ENCODE results near the gene AASDH. TPM values are rescaled to one million over a fixed set of nuclear protein-coding genes. Genes with fewer than 3 reads are reported as not detected.
A peak's percentile ranks its signal among the peaks of the same experiment; 100 is the strongest.

AASDH gene
- total RNA-seq, 1 experiment from 2014 or later = 9.5 TPM

DNA sequence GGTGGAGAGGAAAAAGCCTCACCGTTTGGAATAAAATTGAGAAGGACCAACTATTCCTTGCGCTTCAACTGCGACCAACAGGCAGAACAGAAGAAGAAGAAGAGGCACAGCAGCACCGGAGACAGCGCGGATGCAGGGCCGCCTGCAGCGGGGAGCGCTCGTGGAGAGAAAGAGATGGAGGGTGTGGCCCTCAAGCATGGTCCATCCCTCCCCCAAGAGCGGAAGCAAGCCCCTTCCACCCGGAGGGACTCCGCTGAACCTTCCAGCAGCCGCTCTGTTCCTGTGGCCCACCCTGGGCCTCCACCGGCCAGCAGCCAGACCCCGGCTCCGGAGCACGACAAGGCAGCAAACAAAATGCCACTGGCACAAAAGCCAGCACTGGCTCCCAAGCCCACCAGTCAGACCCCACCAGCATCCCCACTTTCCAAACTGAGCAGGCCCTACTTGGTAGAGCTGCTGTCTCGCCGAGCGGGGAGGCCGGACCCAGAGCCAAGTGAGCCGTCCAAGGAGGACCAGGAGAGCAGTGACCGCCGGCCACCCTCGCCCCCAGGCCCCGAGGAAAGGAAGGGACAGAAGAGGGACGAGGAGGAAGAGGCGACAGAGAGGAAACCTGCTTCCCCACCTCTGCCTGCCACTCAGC, 71.2 kb downstream of the AASDH start:
- no peak for DNase-seq (ENCODE audit: low read depth)

DNA sequence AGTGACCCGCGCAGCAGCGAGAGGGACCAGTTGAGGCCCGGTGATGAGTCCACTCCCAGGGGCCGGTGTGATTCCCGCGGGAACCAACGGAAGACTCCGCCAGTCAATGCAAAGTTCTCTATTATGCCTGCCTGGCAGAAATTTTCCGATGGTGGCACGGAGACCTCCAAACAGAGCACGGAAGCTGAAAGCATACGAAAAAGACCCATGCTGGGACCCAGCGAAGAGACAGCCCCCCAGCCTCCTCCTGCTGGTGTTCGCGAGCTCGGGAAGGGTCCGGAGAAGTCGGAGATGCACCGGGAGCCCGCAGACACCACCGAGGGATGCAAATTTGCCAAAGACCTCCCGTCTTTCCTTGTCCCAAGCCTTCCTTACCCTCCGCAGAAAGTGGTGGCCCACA, 71.7 kb downstream of the AASDH start:
- no peak for DNase-seq (ENCODE audit: low read depth)

DNA sequence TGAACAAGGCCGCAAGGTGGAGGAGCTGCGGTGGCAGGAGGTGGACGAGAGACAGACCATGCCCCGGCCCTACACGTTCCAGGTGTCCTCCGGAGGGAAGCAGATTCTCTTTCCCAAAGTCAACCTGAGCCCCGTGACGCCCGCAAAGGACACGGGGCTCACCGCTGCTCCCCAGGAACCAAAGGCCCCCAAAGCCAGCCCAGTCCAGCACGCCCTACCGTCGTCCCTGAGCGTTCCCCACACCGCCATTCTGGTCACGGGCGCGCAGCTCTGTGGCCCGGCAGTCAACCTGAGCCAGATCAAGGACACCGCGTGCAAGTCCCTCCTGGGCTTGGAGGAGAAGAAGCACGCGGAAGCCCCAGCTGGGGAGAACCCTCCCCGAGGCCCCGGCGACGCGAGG, 72.2 kb downstream of the AASDH start:
- DNase-seq (ENCODE audit: low read depth) = no peak

DNA sequence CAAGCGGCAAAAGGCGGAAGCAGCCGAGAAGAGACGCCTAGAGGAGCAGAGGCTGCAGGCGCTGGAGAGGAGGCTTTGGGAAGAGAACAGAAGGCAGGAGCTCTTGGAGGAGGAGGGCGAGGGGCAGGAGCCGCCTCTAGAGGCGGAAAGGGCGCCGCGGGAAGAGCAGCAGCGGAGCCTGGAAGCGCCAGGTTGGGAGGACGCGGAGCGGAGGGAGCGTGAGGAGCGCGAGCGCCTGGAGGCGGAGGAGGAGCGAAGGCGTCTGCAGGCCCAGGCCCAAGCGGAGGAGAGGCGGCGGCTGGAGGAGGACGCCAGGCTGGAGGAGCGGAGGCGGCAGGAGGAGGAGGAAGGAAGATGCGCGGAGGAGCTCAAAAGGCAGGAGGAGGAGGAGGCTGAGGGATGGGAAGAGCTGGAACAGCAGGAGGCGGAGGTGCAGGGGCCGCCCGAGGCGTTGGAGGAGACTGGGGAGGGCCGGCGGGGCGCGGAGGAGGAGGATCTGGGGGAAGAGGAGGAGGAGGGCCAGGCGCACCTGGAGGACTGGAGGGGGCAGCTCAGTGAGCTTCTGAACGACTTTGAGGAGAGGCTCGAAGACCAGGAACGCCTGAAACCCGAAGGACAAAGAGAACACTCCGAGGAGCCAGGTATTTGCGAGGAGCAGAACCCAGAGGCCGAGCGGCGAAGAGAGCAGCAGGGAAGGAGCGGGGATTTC, 72.9 kb downstream of the AASDH start:
- DNase-seq (ENCODE audit: low read depth) = no peak

DNA sequence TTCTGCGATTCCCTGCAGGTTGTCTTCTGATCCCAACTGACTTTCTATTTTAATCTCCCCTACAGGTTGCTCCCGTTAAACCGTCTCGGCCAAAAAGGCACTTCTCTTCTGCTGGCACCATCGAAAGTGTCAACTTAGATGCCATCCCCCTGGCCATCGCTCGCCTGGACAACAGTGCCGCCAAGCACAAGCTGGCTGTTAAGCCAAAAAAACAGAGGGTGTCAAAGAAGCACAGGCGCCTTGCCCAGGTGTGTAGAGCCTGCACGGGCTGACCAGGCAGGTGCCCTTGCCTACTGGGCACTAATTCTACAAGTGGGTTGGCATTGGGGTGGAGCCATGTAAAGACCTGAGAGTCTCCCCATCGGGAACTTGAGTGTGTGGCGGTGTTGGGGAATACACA, 74.2 kb downstream of the AASDH start:
- no peak for DNase-seq (ENCODE audit: low read depth)

DNA sequence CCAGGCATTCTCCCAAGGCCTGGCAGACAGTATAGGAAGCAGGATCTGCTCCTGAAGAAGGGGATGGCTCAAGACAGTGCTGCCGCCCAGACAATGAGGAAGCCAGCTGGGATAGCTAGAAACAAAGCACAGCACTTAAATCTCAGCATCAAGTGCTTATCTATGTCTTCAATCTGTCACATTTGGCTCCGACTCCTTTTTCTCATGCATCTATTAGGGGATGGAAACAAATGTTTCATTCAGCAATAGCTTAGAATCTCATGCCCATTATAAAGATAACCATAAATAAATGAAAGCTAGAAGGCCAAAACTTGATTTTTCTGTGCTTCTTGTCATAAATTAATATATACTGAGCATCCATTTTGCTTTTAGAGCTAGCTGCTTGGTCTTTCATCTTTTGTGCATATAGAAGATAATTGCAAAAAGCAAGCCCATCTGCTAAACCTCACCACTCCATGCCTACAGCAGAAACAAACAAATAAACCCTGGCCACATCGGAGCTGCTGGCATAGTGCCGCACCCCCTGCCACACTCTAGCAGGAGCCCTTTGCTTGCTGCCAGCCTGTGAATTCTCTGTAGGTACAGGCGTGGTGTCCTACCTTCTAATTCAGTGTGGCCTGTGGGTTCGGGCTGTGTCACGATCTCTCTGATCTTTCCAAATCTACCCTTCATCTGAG, 75.9 kb downstream of the AASDH start:
- DNase-seq (ENCODE audit: low read depth) = no peak

DNA sequence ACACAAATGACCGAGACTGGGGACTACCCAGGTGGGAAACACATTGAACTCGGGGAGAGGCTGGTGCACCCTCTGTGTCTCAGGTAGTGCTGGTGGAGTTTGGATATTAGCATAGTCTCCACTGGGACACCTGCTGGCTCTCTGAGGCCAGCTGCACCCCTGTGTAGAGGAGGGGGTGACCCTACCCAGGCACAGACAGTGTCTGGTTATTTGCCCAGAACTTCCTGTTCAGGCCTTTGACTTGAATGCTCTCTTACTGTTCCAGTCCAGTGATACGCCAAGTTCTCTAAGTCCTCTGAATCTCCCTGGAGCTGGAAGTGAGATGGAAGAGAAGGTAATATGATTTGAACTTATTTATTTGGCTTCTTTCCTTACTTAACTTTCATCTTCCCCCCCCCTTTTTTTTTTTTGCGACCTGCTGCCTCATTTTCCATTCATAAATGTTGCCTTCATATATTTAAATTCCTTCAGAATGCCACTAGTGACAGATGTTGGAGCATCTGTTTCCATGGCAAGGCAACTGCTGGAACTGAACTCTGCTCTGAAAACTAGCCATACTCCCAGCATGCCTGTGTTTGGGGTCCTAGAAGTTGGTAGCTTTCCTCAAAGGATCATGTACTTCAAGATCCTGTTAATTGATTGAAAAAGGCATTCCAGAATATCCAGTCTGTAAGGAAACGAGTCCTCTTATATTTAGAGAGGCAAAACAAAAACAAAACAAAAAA, 76.7 kb downstream of the AASDH start:
- DNase-seq (ENCODE audit: low read depth) = no peak

DNA sequence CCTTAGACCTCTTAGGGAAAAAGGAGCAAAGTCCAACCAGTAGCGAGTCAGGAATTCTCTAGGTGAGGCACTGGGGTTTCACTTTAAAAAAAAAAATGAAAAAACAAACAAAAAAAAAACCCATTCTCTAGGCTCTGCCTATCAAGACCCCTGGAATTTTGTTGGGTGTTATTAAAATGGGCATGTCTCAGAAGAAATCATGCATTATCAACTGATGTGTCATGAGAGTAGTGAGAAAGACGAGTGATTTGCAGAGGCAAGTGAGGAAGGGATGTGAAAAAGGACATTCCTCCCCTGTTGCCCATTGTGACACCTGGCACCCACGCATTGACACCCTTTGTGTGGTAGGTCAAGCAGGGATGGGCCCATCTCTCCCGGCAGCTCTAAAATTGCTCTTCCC, 78.9 kb downstream of the AASDH start:
- no peak for DNase-seq (ENCODE audit: low read depth)

DNA sequence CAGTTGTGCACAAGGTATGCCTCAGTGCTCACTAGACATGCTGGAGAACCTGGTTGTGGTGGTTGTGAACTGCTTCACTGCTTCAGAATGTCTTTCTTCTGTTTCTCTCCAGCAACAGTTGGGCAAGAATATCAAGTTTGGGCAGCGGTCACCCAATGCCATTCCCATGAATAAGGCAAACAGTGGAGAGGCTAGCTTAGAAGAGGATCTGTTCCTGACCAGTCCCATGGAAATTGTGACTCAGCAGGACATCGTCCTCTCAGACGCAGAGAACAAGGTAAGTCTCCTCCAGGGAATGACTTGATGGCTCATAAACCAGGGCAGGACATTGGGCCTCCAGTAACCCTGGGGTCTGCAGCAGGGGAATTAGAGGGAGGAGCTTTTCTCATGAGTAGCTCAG, 79.9 kb downstream of the AASDH start:
- DNase-seq (ENCODE audit: low read depth) = peak; percentile 46

DNA sequence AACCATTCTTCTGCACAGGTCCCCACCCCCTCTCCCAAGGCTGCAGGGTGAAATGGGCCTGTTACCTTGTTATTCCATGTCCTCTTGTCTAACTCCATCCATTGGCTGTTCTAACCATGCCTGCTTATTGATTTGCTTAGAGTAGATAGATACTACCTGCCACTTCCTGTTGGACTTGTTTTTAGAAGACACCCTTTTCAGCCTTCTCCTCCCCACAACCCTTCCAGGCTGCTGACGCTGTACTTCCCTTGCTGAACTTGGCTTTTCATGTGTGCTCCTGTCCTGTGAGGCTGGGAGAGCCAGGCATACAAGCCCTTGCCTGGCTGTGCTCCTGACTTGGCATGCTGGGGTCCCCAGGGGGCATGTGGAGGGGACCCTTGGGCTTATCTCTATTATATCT, 81.9 kb downstream of the AASDH start:
- no peak for DNase-seq (ENCODE audit: low read depth)

DNA sequence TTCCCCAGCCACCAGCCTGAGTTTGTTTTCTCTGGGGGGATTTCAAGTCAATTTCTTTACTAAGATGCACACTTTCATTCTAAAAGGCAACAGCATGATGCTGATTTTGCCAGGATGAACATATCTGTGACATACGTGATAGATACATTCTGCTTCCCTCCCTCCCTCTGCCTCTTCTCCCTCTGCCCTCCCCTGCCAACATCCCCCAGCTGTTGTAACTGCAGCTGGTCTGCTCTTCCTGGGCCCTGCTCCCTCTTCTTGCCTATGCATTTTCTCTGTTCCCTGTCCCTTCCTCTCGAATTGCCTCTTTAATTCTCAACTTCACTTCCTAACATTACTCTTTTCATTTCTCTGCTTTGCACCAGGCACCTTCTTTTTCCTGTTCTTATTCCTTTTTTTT, 83.4 kb downstream of the AASDH start:
- DNase-seq (ENCODE audit: low read depth) = no peak

DNA sequence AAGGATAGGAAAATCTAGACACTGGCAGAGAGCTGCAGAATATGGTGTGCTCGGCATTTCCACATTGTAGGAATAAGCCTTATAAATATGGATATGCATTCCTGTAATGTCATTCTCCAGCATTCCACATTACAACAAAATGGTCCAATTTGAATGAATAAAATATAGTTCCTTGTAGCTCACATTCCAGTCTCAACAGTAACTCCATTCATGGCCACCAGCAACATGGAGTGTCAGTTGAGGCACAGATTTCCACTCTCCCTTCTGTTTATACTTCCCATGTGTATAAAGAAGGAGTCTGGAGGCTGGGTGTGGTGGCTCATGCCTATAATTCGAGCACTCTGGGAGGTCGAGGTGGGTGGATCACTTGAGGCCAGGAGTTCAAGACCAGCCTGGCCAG, 84.5 kb downstream of the AASDH start:
- no peak for DNase-seq (ENCODE audit: low read depth)

DNA sequence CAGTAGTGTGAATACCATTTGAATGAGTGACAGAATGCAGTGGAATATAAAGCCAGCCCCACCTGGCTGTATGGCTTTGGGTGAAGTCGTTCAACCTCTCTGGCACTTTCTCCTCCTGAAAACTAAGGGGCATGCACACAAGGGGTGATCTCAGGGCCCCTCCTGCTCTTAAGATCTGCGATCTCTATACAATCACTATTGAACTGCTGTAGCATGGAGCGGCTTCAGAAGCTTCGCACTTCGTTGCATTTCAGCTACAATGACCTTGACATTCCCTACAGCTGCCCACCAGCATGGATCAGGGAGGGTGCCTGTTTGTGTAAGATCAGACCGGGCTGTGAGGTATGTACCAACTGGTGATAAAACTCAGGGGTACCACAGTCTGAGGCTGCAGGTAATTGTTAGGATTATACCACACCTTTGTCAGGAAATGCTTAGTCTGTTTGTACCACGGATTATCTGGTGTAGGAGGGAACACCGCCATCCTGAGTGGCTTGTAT, 85.2 kb downstream of the AASDH start:
- DNase-seq (ENCODE audit: low read depth) = no peak

DNA sequence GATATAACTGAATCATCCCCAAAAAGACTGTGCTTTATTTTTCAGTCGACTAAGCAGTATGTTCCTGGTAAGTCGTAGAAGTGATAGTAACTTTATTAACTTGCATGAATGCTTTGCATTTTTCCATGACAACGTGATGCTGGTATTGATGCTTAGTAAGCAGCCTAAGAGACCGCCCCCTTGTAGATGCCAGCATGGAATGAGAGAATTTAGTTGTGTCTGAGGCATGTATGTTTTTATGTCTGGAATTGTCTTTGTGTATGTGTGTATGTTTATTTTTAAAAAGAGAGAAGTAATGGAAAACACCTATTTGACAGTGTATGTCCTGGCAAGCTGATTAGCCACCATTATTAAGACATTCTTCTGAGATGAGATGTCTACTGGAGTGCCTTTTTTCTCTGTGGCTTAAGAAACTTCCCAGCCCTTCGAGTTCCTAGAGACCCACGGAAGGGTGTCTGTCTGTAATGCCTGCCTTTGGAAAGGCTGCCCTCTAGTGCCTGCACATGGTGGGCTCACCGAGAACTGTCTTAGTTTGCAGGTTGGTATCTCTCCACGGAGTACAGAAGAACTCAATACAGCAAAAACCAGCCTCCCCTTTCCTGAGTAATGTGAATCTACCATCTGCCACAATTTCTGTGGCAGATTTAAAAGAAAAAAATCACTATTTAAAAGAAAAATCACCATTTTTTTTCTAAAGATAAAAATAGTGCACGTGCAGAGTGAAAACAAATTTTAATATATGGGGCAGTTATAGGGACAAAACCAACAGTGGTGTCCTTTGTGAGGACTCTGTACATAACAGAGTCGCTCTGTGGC, 85.9 kb downstream of the AASDH start:
- peak; percentile 77 for DNase-seq (ENCODE audit: low read depth)

DNA sequence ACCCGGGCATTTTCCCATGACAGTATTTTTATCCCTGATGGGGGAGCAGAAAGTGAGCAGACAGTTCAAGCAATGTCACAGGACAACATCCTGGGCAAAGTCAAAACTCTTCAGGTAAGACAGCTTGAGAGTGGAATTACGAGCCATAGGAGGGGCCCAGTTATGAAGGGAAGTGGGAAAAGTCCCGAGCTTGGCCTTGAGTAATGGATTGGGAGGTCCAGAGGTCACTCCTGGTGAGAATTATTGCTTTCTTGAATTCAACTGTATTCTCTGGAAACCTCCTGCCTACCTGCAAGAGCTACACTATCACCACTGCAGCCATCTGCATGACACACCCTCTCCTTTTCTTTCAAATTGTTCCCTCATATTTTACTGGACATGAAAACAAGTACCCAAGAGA, 89.1 kb downstream of the AASDH start:
- no peak for DNase-seq (ENCODE audit: low read depth)

DNA sequence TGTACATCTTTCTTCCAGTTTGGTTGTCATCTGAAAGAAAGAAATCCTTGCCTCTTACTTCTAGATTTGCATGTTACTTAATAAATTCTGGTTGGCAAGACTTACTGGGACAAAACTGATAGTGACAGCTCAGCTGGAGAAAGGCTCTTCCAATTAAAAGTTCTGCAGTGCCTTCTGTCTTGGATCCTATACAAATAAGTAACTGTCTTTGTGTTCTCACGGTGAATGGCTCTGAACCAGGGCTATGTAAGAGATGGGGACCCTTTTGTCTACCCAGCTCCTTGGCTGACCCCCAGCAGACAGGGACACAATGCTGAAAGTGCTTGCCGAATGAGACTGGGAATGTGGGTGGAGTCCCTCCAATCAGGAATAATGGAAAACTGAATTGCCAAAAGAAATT, 89.5 kb downstream of the AASDH start:
- DNase-seq (ENCODE audit: low read depth) = no peak

DNA sequence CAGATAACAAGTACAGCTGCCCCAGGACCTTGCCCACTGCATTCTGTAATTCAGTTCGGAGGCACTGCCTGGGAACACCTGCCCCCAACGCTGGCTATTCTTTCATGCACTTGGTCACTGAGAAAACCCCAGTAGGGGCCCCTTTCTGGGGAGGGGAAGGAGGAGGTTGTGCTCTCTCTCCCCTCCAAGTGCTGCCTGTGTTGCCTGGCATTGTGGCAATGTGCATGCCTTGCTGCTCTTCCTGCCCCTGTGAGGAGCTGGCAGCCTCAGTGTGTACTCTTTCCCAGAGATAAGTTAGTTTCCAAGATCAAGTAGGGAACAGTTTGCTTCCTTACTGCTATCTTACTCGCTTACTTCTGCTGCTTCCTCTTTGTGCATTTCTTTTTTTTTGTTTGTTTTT, 90.8 kb downstream of the AASDH start:
- DNase-seq (ENCODE audit: low read depth) = no peak

DNA sequence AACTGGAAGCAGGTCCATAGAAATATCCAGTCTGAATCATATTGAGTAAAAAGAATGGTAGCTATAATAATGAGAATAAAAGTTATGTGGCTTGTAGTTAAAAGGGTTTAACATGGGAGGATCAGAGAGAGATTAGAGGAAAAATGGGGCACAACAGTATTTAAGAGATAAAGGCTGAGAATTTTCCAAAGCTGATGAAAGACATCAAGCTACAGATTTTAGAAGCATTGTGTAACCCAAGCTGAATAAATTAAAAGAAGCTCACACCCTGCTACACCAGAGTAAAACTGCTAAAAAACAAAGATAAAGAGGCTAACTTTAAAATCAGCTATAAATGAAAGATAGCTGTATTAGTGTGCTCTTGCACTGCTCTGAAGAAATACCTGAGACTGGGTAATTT, 94.2 kb downstream of the AASDH start:
- DNase-seq (ENCODE audit: low read depth) = no peak

DNA sequence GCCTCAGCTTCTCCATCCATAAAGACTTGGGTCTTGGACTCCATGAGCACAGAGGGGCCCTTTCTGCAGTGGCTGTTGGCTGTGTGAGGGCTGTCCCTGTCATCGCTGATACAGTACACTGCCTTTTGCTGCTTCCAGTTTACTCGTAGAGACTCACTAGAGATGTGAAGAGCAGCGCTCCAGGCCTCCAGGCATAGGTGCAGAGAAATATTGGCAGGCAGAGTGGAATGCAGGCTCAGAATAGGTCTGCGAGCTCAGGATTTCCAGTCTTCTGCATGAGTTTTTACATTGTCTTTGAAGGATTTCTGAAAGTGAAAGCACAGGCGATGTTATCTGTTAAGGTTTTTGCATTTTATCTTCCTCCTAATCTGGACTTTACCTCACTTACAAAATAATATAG, 97.4 kb downstream of the AASDH start:
- no peak for DNase-seq (ENCODE audit: low read depth)

DNA sequence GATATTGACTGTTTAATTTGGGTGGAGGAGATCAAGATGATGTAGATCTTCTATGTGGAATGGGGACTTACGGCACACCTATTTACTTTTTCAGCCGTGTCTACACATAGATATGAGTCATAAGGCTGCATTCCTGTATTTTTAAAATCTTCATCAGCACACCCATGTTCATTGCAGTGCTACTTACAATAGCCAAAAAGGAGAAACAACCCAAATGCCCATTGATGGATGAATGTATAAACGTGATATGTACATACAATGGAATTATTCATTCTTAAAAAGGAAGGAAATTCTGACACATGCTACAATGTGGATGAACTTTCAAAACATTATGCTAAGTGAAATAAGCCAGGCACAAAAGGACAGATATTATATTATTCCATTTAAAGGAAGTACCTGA, 98.6 kb downstream of the AASDH start:
- no peak for DNase-seq (ENCODE audit: low read depth)

Measured in HT1080 (cell line).